GM23248 (cell line): ENCODE data around the gene ANXA5. TPM values are rescaled to one million over a fixed set of nuclear protein-coding genes. Genes with fewer than 3 reads are reported as not detected.
A peak's percentile ranks its signal among the peaks of the same experiment; 100 is the strongest.

Experiments used
- DNase-seq: peaks from one replicate; pipeline ENCODE4 v3.0.0-alpha.2; 2015
- H2AFZ ChIP-seq: fragments of 200-600 bp; sonication (generic); 2 replicates; pipeline ENCODE4 v1.6.1; 2016; ENCODE audit warnings: antibody characterized with exemption
- H3F3A ChIP-seq: fragments of 200-600 bp; sonication (generic); 2 replicates; pipeline ENCODE4 v1.6.1; 2016; ENCODE audit warnings: mild to moderate bottlenecking, antibody characterized with exemption, mixed run types; ENCODE audit not compliant: insufficient read depth
- H3K27ac ChIP-seq: fragments of 200-600 bp; sonication (generic); 2 replicates; pipeline ENCODE4 v1.5.1; 2016; ENCODE audit warnings: mild to moderate bottlenecking
- H3K27me3 ChIP-seq: fragments of 200-600 bp; sonication (generic); replicated peaks from 2 replicates; pipeline ENCODE4 v1.6.1; 2016; ENCODE audit warnings: mild to moderate bottlenecking; ENCODE audit not compliant: insufficient read depth
- H3K36me3 ChIP-seq: fragments of 200-600 bp; sonication (generic); 2 replicates; pipeline ENCODE4 v1.6.1; 2016; ENCODE audit warnings: low read depth, mild to moderate bottlenecking
- H3K4me1 ChIP-seq: fragments of 200-600 bp; sonication (generic); 2 replicates; pipeline ENCODE4 v1.6.1; 2016; ENCODE audit warnings: mild to moderate bottlenecking; ENCODE audit not compliant: insufficient read depth
- H3K4me2 ChIP-seq: fragments of 200-600 bp; sonication (generic); one replicate; pipeline ENCODE4 v1.6.1; 2016; ENCODE audit warnings: mild to moderate bottlenecking; ENCODE audit not compliant: unreplicated experiment
- H3K4me3 ChIP-seq: fragments of 200-600 bp; sonication (generic); 2 replicates; pipeline ENCODE4 v1.5.1; 2016; ENCODE audit warnings: mild to moderate bottlenecking
- H3K79me2 ChIP-seq: fragments of 200-600 bp; sonication (generic); 2 replicates; pipeline ENCODE4 v1.6.1; 2016; ENCODE audit warnings: mild to moderate bottlenecking; ENCODE audit not compliant: insufficient read depth
- H3K9ac ChIP-seq: fragments of 200-600 bp; sonication (generic); 2 replicates; pipeline ENCODE4 v1.6.1; 2016; ENCODE audit warnings: mild to moderate bottlenecking
- H3K9me2 ChIP-seq: fragments of 200-600 bp; sonication (generic); 2 replicates; pipeline ENCODE4 v1.6.1; 2016; ENCODE audit warnings: mixed run types, mild to moderate bottlenecking, moderate library complexity; ENCODE audit not compliant: insufficient read depth
- H3K9me3 ChIP-seq: fragments of 200-600 bp; sonication (generic); one replicate; pipeline ENCODE4 v1.6.1; 2017; ENCODE audit warnings: low read depth
- H4K20me1 ChIP-seq: fragments of 200-600 bp; sonication (generic); 2 replicates; pipeline ENCODE4 v1.6.0; 2016; ENCODE audit not compliant: insufficient read depth
- EZH2 ChIP-seq: fragments of 200-600 bp; sonication (generic); IDR thresholded peaks from 2 replicates; pipeline ENCODE4 v1.6.1; 2018; ENCODE audit warnings: antibody characterized with exemption, mild to moderate bottlenecking; ENCODE audit not compliant: insufficient read depth, poor library complexity, severe bottlenecking
- EZH2phosphoT487 ChIP-seq: fragments of 200-600 bp; sonication (generic); IDR thresholded peaks from 2 replicates; pipeline ENCODE4 v1.6.1; 2018; ENCODE audit warnings: antibody characterized with exemption, moderate library complexity, mild to moderate bottlenecking, low read depth; ENCODE audit not compliant: insufficient read depth
- WGBS, 2 experiments: methylation state at CpG; one replicate each; pipeline ENCODE4 v1.1.6; 2015 to 2017; ENCODE audit warnings: low lambda C conversion rate in 2 of 2, low coverage in 1 of 2; ENCODE audit errors: missing lambda C conversion rate in 2 of 2; 5-methylcytosine and 5-hydroxymethylcytosine counted together
- in situ Hi-C: fragments of 300-500 bp; cut with MboI; formaldehyde crosslinking; loops from 2 replicates; pipeline ENCODE4 v1.15.0; 2020
- polyA plus RNA-seq: library from polyadenylated mRNA; unstranded; fragments of >200 nt; fragmentation: Nextera tagmentation; extraction: Ambion mirVana; gene quantifications from 2 replicates; pipeline ENCODE4 v1.2.1, GENCODE V29; 2016
- total RNA-seq: library from RNA; depleted of rRNA; stranded (reverse); fragments of >200 nt; shearing (Covaris generic); gene quantifications from 2 replicates; pipeline ENCODE4 v1.2.3, GENCODE V29; 2014

ANXA5 gene
- total and polyA plus RNA-seq, 2 experiments from 2014 or later: 1,082 to 1,730 TPM

DNA sequence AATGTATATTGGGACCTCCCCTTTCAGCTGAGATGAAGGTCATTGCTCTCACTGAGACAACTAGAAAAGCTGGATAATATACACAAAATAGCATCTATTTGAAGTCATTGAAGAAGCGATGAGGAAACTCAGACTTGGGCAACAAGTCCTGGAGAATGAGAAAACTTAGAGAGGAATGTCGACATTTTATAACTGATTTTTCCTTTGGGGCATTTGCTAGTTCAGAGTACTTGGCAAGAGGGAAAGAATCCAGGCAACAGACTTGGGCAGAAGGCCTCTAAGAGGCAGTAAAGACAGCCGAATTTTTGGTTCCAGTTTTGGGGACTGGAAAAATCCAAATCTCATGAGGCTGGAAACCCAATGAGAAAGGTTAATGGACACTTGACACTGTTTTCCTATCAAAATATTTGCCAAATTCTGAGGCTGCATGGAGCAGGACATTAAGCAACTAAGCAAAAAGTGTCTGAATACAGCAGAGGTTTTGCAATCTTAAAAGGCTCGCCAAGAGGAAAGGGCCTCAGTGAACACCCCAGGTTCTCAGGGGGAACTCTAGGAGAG lies 21.0 kb upstream of the ANXA5 start:
- H2AFZ ChIP-seq: peak overlapping the region; percentile 60; the same call in 1 of the 2 replicates
- H3K9me2 ChIP-seq: no peaks in the 10 kb centered on the region
- no peaks in the 10 kb centered on the region for H4K20me1 ChIP-seq
- H3K27ac ChIP-seq: peak overlapping the region; percentile 60
- H3K4me3 ChIP-seq: no peak overlapping the region
- no peaks in the 10 kb centered on the region for H3K27me3 ChIP-seq
- no peak overlapping the region for H3K9ac ChIP-seq
- H3K4me2 ChIP-seq: peak overlapping the region; percentile 25
- no peaks in the 10 kb centered on the region for H3K9me3 ChIP-seq
- WGBS, 2 experiments: 46 to 47% methylated on average over 4 of the region's 4 CpGs
- peak; percentile 73 for DNase-seq
- no peak for TF ChIP-seq EZH2
- no peak for TF ChIP-seq EZH2phosphoT487
- H3K4me1 ChIP-seq: peaks cover 25% of the 10 kb centered on the region
- no peaks in the 10 kb centered on the region for H3K36me3 ChIP-seq
- H3K79me2 ChIP-seq: no peaks in the 10 kb centered on the region
- in situ Hi-C loops: no loop called here
- peaks cover 37% of the 10 kb centered on the region for H3F3A ChIP-seq

DNA sequence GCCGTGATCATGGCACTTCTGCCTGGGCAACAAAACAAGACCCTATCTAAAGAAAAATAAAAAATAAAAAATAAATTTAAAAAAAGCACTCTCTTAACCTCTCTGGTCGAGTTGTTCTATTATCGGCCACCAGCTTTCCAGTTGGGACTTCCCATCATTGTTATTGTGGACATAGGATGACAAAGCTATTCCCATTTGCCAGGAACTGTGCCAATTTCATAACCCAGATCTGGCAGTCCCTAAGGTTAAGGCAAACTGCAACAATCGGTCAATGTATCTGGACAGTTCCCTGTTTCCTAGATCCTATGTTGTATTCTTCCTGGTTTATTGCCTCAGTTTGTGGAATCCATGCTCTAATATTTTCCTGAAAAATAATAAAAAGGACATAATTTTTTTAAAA lies 17.8 kb upstream of the ANXA5 start:
- no peak for DNase-seq
- H3K79me2 ChIP-seq: no peaks in the 10 kb centered on the region
- no peaks in the 10 kb centered on the region for H3K9me2 ChIP-seq
- H3K4me3 ChIP-seq: no peak overlapping the region
- H3K27ac ChIP-seq: no peak overlapping the region
- H3K36me3 ChIP-seq: no peaks in the 10 kb centered on the region
- TF ChIP-seq EZH2 (no peak), EZH2phosphoT487 (no peak)
- H3K9me3 ChIP-seq: no peaks in the 10 kb centered on the region
- H3K4me1 ChIP-seq: peaks cover 38% of the 10 kb centered on the region
- no peak overlapping the region for H2AFZ ChIP-seq
- H3K27me3 ChIP-seq: no peaks in the 10 kb centered on the region
- peaks cover 34% of the 10 kb centered on the region for H3F3A ChIP-seq
- H3K4me2 ChIP-seq: no peak overlapping the region
- in situ Hi-C loops: no loop called here
- WGBS, 2 experiments: 95 to 98% methylated on average over 4 of the region's 4 CpGs
- H4K20me1 ChIP-seq: no peaks in the 10 kb centered on the region
- H3K9ac ChIP-seq: no peak overlapping the region

- H3K4me1 ChIP-seq: peaks cover 28% of the 10 kb centered on the region
- H4K20me1 ChIP-seq: no peaks in the 10 kb centered on the region
- WGBS, 2 experiments: 74 to 77% methylated on average over 4 of the region's 4 CpGs
- no peak overlapping the region for H3K27ac ChIP-seq
- no peak for DNase-seq
- H3K79me2 ChIP-seq: no peaks in the 10 kb centered on the region
- H3K9me2 ChIP-seq: no peaks in the 10 kb centered on the region
- no peak for TF ChIP-seq EZH2
- TF ChIP-seq EZH2phosphoT487: no peak
- no peak overlapping the region for H3K4me3 ChIP-seq
- H3K9me3 ChIP-seq: no peaks in the 10 kb centered on the region
- no peak overlapping the region for H2AFZ ChIP-seq
- no peak overlapping the region for H3K9ac ChIP-seq
- in situ Hi-C loops: no loop called here
- H3K36me3 ChIP-seq: no peaks in the 10 kb centered on the region
- no peaks in the 10 kb centered on the region for H3K27me3 ChIP-seq
- H3F3A ChIP-seq: peaks cover 19% of the 10 kb centered on the region
- no peak overlapping the region for H3K4me2 ChIP-seq
Measured at GRCh38 chr4:121712783-121713182, 16.0 kb upstream of the ANXA5 start.

DNA sequence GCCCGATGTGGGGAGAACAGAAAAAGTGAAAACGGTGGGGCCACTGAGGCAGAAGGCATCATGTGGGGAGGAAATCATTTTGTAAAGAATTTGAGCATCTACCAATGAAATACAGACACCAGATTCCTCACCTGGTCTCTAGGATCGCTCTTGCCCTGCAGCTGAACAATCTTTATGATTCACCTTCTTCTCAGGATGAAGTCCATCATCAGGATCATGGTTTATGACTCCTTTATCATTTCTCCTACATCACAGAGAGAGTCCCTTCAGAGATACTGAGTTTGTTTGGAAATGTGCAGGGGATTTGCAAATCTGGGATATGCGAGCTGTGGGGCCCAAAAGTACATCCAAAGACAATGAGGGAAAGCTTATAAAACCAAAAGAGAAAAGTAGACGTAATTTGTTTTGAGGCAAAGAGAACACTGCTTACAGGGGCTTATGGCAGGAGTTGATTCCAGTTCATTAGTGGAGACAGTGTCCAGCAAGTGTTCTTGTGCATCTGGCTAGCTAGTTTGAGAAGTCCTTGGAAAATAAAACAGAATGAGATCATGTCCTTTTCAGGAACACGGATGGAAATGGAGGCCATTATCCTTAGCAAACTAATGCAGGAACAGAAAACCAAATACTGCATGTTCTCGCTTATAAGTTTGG lies 15.3 kb upstream of the ANXA5 start:
- Histone ChIP-seq H3K36me3 (no peaks in the 10 kb centered on the region), H3K9me3 (no peaks in the 10 kb centered on the region), H3K27me3 (no peaks in the 10 kb centered on the region), H3K79me2 (no peaks in the 10 kb centered on the region), H3K4me3 (peak overlapping the region; percentile 66), H3K9ac (peak overlapping the region; percentile 81), H2AFZ (peak overlapping the region; percentile 82; the same call in 1 of the 2 replicates), H3K27ac (peak overlapping the region; percentile 89), H3K4me2 (peak overlapping the region; percentile 95), H4K20me1 (no peaks in the 10 kb centered on the region), H3K9me2 (no peaks in the 10 kb centered on the region), H3F3A (peaks cover 14% of the 10 kb centered on the region), H3K4me1 (peaks cover 26% of the 10 kb centered on the region)
- DNase-seq: peak; percentile 47
- WGBS, 2 experiments: 36 to 38% methylated on average over 7 of the region's 7 CpGs
- no peak for TF ChIP-seq EZH2
- no peak for TF ChIP-seq EZH2phosphoT487
- in situ Hi-C loops: no loop called here
